IPS DF 6.9 (cell line): ENCODE data around the gene FZR1.

ENCODE experiments used
- DNase-seq: peaks from one replicate; pipeline ENCODE4 v3.0.0-alpha.2; 2013; ENCODE audit warnings: low read depth, low spot score
- H3K27ac ChIP-seq: one replicate; pipeline ENCODE4 v1.5.1; 2013; ENCODE audit warnings: low read length, control low read depth
- H3K27me3 ChIP-seq: 2 replicates; pipeline ENCODE4 v1.6.1; 2013; ENCODE audit warnings: mild to moderate bottlenecking, low read length; ENCODE audit not compliant: control insufficient read depth, insufficient read depth
- H3K36me3 ChIP-seq: 2 replicates; pipeline ENCODE4 v1.6.1; 2013; ENCODE audit warnings: low read length; ENCODE audit not compliant: control insufficient read depth, insufficient read depth
- H3K4me1 ChIP-seq: 2 replicates; pipeline ENCODE4 v1.6.1; 2013; ENCODE audit warnings: low read length; ENCODE audit not compliant: control insufficient read depth, insufficient read depth
- H3K4me3 ChIP-seq: 2 replicates; pipeline ENCODE4 v1.5.1; 2013; ENCODE audit warnings: mild to moderate bottlenecking, low read length
- H3K9me3 ChIP-seq: 2 replicates; pipeline ENCODE4 v1.6.1; 2013; ENCODE audit warnings: low read length, inconsistent platforms; ENCODE audit not compliant: control insufficient read depth, insufficient read depth
- WGBS: extraction: QIAGEN DNeasy Blood & Tissue Kit; methylation state at CpG from one replicate; pipeline ENCODE4 v1.1.7; 2013; ENCODE audit warnings: mixed read lengths, missing lambda C conversion rate; ENCODE audit not compliant: insufficient read length, insufficient coverage; 5-methylcytosine and 5-hydroxymethylcytosine counted together

The FZR1 gene

GRCh38 chr19:3515891-3516422, 9.8 kb downstream of the FZR1 start:
- H3K27ac ChIP-seq, result no peak overlapping the region
- no peaks in the 10 kb centered on the region for H3K27me3 ChIP-seq
- WGBS, result no CpG with 5 or more reads among the region's 15 CpGs
- DNase-seq, result no peak
- no peaks in the 10 kb centered on the region for H3K9me3 ChIP-seq
- H3K36me3 ChIP-seq, result peaks cover 2% of the 10 kb centered on the region; the same call in 1 of the 2 replicates
- H3K4me3 ChIP-seq, result no peak overlapping the region
- H3K4me1 ChIP-seq, result peaks cover 5% of the 10 kb centered on the region

- H3K36me3 ChIP-seq, result peaks cover 2% of the 10 kb centered on the region; the same call in 1 of the 2 replicates
Observed at GRCh38 chr19:3516675-3517207, 10.6 kb downstream of the FZR1 start.

GRCh38 chr19:3517638-3518037, 11.5 kb downstream of the FZR1 start:
- H3K4me1 ChIP-seq, result peaks cover 5% of the 10 kb centered on the region
- no peaks in the 10 kb centered on the region for H3K27me3 ChIP-seq
- no peak overlapping the region for H3K4me3 ChIP-seq
- H3K36me3 ChIP-seq, result no peaks in the 10 kb centered on the region
- WGBS, result no CpG with 5 or more reads among the region's 2 CpGs
- DNase-seq, result no peak
- no peaks in the 10 kb centered on the region for H3K9me3 ChIP-seq
- no peak overlapping the region for H3K27ac ChIP-seq

More at GRCh38 chr19:3516675-3517207, 10.6 kb downstream of the FZR1 start:
- no peak for DNase-seq
- H3K4me1 ChIP-seq, result peaks cover 5% of the 10 kb centered on the region
- no peaks in the 10 kb centered on the region for H3K27me3 ChIP-seq
- no CpG with 5 or more reads among the region's 15 CpGs for WGBS
- H3K4me3 ChIP-seq, result no peak overlapping the region
- no peaks in the 10 kb centered on the region for H3K9me3 ChIP-seq
- no peak overlapping the region for H3K27ac ChIP-seq

GRCh38 chr19:3518255-3518654, 12.1 kb downstream of the FZR1 start:
- no peaks in the 10 kb centered on the region; the same call in 1 of the 2 replicates for H3K36me3 ChIP-seq
- no peak for DNase-seq
- WGBS, result no CpG with 5 or more reads among the region's 10 CpGs
- no peak overlapping the region for H3K4me3 ChIP-seq
- H3K27me3 ChIP-seq, result no peaks in the 10 kb centered on the region
- H3K4me1 ChIP-seq, result peaks cover 4% of the 10 kb centered on the region
- no peak overlapping the region for H3K27ac ChIP-seq
- H3K9me3 ChIP-seq, result no peaks in the 10 kb centered on the region

GRCh38 chr19:3518659-3519058, 12.5 kb downstream of the FZR1 start:
- no peaks in the 10 kb centered on the region for H3K9me3 ChIP-seq
- H3K27me3 ChIP-seq, result no peaks in the 10 kb centered on the region
- no CpG with 5 or more reads among the region's 2 CpGs for WGBS
- H3K27ac ChIP-seq, result no peak overlapping the region
- no peaks in the 10 kb centered on the region; the same call in 1 of the 2 replicates for H3K36me3 ChIP-seq
- DNase-seq, result no peak
- peaks cover 4% of the 10 kb centered on the region for H3K4me1 ChIP-seq
- H3K4me3 ChIP-seq, result no peak overlapping the region

GRCh38 chr19:3519126-3519525, 13.0 kb downstream of the FZR1 start:
- Histone ChIP-seq H3K4me3 (no peak overlapping the region), H3K36me3 (no peaks in the 10 kb centered on the region; the same call in 1 of the 2 replicates), H3K4me1 (peaks cover 4% of the 10 kb centered on the region), H3K9me3 (no peaks in the 10 kb centered on the region), H3K27me3 (no peaks in the 10 kb centered on the region), H3K27ac (no peak overlapping the region)
- WGBS, result no CpG with 5 or more reads among the region's 18 CpGs
- DNase-seq, result no peak

GRCh38 chr19:3520166-3521103, 14.3 kb downstream of the FZR1 start:
- no peak overlapping the region for H3K4me3 ChIP-seq
- no peak for DNase-seq

GRCh38 chr19:3521104-3521445, 15.0 kb downstream of the FZR1 start:
- Histone ChIP-seq H3K27me3 (no peaks in the 10 kb centered on the region), H3K4me1 (peaks cover 4% of the 10 kb centered on the region; the same call in 1 of the 2 replicates), H3K9me3 (no peaks in the 10 kb centered on the region), H3K27ac (no peak overlapping the region), H3K4me3 (no peak overlapping the region), H3K36me3 (peaks cover 2% of the 10 kb centered on the region)
- WGBS, result no CpG with 5 or more reads among the region's 7 CpGs
- DNase-seq, result no peak

More at GRCh38 chr19:3520166-3521103, 14.3 kb downstream of the FZR1 start:
- Histone ChIP-seq H3K27me3 (no peaks in the 10 kb centered on the region), H3K36me3 (no peaks in the 10 kb centered on the region; the same call in 1 of the 2 replicates), H3K9me3 (no peaks in the 10 kb centered on the region), H3K4me1 (peaks cover 4% of the 10 kb centered on the region; the same call in 1 of the 2 replicates), H3K27ac (no peak overlapping the region)
- no CpG with 5 or more reads among the region's 37 CpGs for WGBS

- WGBS, result no CpG with 5 or more reads among the region's 40 CpGs
- no peak overlapping the region for H3K4me3 ChIP-seq
- DNase-seq, result no peak
- peaks cover 5% of the 10 kb centered on the region for H3K36me3 ChIP-seq
- H3K4me1 ChIP-seq, result peaks cover 2% of the 10 kb centered on the region; the same call in 1 of the 2 replicates
- no peaks in the 10 kb centered on the region for H3K27me3 ChIP-seq
- no peak overlapping the region for H3K27ac ChIP-seq
- H3K9me3 ChIP-seq, result no peaks in the 10 kb centered on the region
Observed at GRCh38 chr19:3522421-3523360, 16.6 kb downstream of the FZR1 start.
